Activated B cell treated with CpG ODN at 0.5 μM for 24 hours (primary cell): ENCODE measurements around the gene A3GALT2. TPM values are rescaled to one million over a fixed set of nuclear protein-coding genes. Genes with fewer than 3 reads are reported as not detected.

Source experiments
- ATAC-seq: fragments of 200-7000 bp; cut with Tn5 transposase; one replicate; pipeline ENCODE4 v1.10.0; 2021; ENCODE audit warnings: low read depth, mild to moderate bottlenecking, moderate library complexity
- CTCF ChIA-PET: fragments of 350-600 bp; sonication (Branson Sonifier 250); formaldehyde crosslinking; loops from one replicate; lab custom pipeline; 2021; ENCODE audit warnings: antibody characterized with exemption; lab: Charles Lee
- POLR2A ChIA-PET: fragments of 350-600 bp; sonication (Branson Sonifier 250); formaldehyde crosslinking; loops from one replicate; lab custom pipeline; 2021; ENCODE audit warnings: antibody characterized with exemption; lab: Charles Lee
- DNase-seq: peaks from one replicate; pipeline ENCODE4 v3.0.0; 2022
- H3K27ac Mint-ChIP-seq: one replicate; pipeline ENCODE4 v1.8.0; 2020; ENCODE audit warnings: mixed read lengths
- H3K27me3 Mint-ChIP-seq: one replicate; pipeline ENCODE4 v1.8.0; 2021; ENCODE audit warnings: mixed read lengths
- H3K36me3 Mint-ChIP-seq: one replicate; pipeline ENCODE4 v1.8.0; 2021; ENCODE audit warnings: low read depth, mixed read lengths
- H3K4me1 Mint-ChIP-seq: one replicate; pipeline ENCODE4 v1.8.0; 2021; ENCODE audit warnings: mixed read lengths
- H3K4me3 Mint-ChIP-seq: one replicate; pipeline ENCODE4 v1.8.0; 2020; ENCODE audit warnings: mild to moderate bottlenecking, mixed read lengths
- H3K9me3 Mint-ChIP-seq: one replicate; pipeline ENCODE4 v1.8.0; 2020; ENCODE audit warnings: mixed read lengths
- intact Hi-C: fragments of 100-400 bp; cut with micrococcal nuclease; formaldehyde crosslinking; loops from one replicate; pipeline ENCODE4 v1.15.1; 2024
- total RNA-seq: library from RNA; stranded (reverse); gene quantifications from 2 replicates; pipeline ENCODE4 v1.2.3, GENCODE V29; 2022
- TF ChIP-seq, protein P1 (sequence below): fragments of 200-600 bp; IDR thresholded peaks from one replicate; pipeline ENCODE4 v1.8.0; 2022; ENCODE audit warnings: antibody characterized with exemption, mild to moderate bottlenecking

A3GALT2 gene
- total RNA-seq, 1 donor from 2014 or later, result not detected

DNA sequence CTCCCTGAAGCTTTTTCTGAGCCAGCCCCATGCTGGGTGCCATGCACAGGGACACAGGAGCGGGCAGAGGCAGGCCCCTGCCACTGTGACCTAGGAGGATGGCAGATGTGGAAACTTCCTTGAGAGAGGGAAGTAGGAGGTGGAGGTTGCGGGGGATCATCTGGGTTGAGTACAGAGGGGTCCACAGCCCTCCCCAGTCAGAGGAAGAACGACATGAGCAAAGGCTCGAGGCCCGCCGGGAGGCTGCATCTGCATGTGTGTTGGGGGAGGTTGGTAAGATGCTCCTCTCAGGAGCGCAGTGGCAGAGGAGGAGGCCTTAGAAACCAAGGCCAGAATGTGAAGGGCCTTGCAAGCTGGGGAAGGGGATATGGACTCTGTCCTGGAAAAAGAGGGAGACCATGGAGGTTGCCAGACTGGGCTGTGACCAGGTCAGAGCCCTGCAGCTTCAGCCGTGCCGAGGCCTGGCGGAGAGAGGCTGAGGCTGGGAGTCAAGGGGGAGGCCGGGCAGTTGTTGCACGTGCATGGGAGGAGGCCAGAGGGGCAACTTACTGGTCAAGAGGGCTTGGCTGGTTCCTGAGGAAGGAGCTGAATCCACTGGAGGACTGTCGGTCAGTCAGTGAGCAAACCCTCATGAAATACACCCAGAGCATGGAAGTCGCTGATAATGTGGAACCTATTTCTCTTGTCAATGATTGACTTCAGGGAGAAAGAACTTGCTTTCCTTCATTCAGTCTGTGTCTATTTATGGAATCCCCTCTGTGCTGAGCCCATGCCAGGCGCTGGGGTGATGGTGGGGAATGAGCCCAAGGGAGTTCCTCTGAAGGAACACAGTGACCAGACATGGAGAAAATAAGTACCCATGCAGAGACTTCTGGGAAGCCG is 31.7 kb downstream of the A3GALT2 start:
- no peaks in the 10 kb centered on the region for H3K9me3 Mint-ChIP-seq

DNA sequence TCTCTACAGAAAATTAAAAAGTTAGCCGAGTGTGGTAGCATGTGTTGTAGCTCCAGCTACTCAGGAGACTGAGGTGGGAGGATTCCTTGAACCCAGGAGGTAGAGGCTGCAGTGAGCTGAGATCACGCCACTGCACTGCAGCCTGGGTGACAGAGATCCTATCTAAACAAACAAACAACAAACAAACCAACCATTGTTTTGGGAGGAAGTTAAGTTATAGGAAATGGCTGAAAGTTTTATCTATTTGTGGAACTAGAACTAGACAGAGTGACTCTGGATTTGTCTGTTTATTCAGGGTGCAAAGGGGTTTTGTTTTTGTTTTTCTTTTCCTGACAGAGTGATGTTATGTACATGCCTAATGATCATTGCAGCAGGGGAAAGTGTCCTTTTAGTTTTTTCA is 33.6 kb downstream of the A3GALT2 start:
- no peak overlapping the region for H3K27ac Mint-ChIP-seq
- intact Hi-C loops, result no loop called here
- DNase-seq, result no peak
- ChIA-PET CTCF (no interaction called here), POLR2A (no interaction called here)
- H3K27me3 Mint-ChIP-seq, result no peaks in the 10 kb centered on the region
- TF ChIP-seq, protein P1, sequence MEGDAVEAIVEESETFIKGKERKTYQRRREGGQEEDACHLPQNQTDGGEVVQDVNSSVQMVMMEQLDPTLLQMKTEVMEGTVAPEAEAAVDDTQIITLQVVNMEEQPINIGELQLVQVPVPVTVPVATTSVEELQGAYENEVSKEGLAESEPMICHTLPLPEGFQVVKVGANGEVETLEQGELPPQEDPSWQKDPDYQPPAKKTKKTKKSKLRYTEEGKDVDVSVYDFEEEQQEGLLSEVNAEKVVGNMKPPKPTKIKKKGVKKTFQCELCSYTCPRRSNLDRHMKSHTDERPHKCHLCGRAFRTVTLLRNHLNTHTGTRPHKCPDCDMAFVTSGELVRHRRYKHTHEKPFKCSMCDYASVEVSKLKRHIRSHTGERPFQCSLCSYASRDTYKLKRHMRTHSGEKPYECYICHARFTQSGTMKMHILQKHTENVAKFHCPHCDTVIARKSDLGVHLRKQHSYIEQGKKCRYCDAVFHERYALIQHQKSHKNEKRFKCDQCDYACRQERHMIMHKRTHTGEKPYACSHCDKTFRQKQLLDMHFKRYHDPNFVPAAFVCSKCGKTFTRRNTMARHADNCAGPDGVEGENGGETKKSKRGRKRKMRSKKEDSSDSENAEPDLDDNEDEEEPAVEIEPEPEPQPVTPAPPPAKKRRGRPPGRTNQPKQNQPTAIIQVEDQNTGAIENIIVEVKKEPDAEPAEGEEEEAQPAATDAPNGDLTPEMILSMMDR, result no peak
- ATAC-seq, result no peak
- H3K4me3 Mint-ChIP-seq, result no peak overlapping the region
- H3K4me1 Mint-ChIP-seq, result no peaks in the 10 kb centered on the region
- no peaks in the 10 kb centered on the region for H3K9me3 Mint-ChIP-seq
- peaks cover 48% of the 10 kb centered on the region for H3K36me3 Mint-ChIP-seq

More for the DNA sequence above, 31.7 kb downstream of the A3GALT2 start:
- Mint-ChIP-seq H3K27me3 (no peaks in the 10 kb centered on the region), H3K36me3 (peaks cover 44% of the 10 kb centered on the region), H3K27ac (no peak overlapping the region), H3K4me3 (no peak overlapping the region), H3K4me1 (no peaks in the 10 kb centered on the region)
- TF ChIP-seq, protein P1, result no peak
- intact Hi-C loops, result no loop called here
- ChIA-PET CTCF (no interaction called here), POLR2A (interaction anchor here (1.1 kb wide), 1 partner anchor 105 kb away, joined by 3 read pairs; no protein-coding TSS in a partner anchor)
- ATAC-seq, result no peak
- DNase-seq, result no peak

DNA sequence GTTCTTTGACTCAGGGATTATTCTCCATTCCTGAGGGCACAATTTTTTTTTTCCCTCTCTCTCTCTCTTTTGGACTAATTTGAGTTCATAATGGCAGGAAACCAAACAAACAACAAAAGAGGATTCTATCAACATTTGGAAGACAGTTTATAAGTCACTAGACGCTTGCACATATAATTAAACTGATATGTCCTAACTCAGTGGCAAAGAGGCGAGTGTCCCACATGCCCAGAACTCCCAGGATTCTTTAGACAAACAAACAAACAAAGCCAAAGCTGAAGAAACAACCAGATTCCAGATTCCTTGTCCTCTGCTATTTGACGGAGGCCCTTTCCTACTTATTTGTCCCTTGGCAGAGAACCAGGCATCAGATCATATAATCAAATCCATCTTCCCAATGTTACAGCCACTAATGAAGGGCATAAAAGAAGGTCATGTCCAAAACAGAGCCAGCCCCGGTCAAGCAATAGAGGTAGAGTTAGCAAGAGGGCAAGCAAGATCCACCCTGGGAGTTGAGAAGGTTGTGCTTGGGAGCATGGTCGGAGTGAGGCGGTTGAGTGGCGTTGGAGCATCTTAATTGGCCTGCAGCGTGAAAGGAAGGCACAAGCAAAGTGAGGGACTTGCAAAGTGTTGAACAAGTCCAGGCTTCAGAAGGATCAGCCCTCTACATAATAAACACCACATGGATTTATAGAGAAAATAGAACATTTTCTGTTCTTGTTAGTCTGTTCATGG is 34.3 kb downstream of the A3GALT2 start:
- H3K36me3 Mint-ChIP-seq, result peaks cover 55% of the 10 kb centered on the region
- no peaks in the 10 kb centered on the region for H3K4me1 Mint-ChIP-seq
- ChIA-PET POLR2A (no interaction called here), CTCF (no interaction called here)
- DNase-seq (no peak), ATAC-seq (no peak)
- H3K9me3 Mint-ChIP-seq, result no peaks in the 10 kb centered on the region
- intact Hi-C loops, result no loop called here
- TF ChIP-seq, protein P1, result no peak
- H3K4me3 Mint-ChIP-seq, result no peak overlapping the region
- no peaks in the 10 kb centered on the region for H3K27me3 Mint-ChIP-seq
- H3K27ac Mint-ChIP-seq, result no peak overlapping the region

DNA sequence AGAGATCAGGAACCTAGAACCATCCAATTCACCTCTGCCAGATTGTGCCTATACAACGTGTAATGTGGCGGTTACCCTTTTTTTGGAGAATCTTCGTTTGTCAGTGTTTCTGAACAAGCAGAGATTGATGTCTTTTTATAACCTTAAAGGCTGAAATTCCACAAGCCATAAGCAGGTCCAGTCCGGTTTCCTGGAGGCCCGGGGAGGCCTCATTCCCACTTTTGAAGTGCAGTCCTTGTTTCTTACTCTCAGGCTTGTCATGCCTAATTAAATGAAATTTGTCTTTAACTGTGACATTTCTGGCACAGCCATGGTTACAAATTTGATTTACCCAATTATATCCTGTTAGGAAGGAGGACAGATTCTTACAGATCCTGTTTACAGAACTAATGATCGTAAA is 36.8 kb downstream of the A3GALT2 start:
- intact Hi-C loops, result no loop called here
- DNase-seq (no peak), ATAC-seq (no peak)
- POLR2A ChIA-PET, result no interaction called here
- no peak overlapping the region for H3K4me3 Mint-ChIP-seq
- H3K4me1 Mint-ChIP-seq, result no peaks in the 10 kb centered on the region
- H3K9me3 Mint-ChIP-seq, result no peaks in the 10 kb centered on the region
- no peaks in the 10 kb centered on the region for H3K27me3 Mint-ChIP-seq
- CTCF ChIA-PET, result interaction anchor here (2.6 kb wide), 1 partner anchor 11 kb away, joined by 8 read pairs; no protein-coding TSS in a partner anchor
- H3K27ac Mint-ChIP-seq, result no peak overlapping the region
- TF ChIP-seq, protein P1, result no peak
- H3K36me3 Mint-ChIP-seq, result peaks cover 71% of the 10 kb centered on the region

DNA sequence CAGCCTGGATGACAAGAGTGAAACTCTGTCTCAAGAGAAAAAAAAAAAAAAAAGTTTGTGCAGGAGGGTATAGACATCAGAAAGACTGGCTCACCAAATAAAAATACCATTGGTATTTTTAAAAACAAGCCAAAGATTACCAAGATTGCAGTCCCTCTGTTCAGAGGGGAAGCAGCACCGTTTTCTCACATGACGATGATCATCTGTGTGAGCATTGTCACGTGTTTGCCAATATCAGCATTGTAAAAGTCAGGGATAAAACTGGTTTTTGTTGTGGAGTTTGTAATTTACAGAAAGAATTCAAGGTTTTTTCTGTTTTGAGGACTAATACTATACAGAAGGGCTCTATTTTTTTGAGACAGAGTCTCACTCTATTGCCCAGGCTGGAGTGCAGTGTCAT is 38.1 kb downstream of the A3GALT2 start:
- no peaks in the 10 kb centered on the region for H3K9me3 Mint-ChIP-seq
- DNase-seq (no peak), ATAC-seq (no peak)
- ChIA-PET CTCF (interaction anchor here (2.6 kb wide), 1 partner anchor 13 kb away, joined by 8 read pairs; no protein-coding TSS in a partner anchor), POLR2A (no interaction called here)
- H3K4me1 Mint-ChIP-seq, result no peaks in the 10 kb centered on the region
- TF ChIP-seq, protein P1, result no peak
- H3K36me3 Mint-ChIP-seq, result peaks cover 68% of the 10 kb centered on the region
- H3K27me3 Mint-ChIP-seq, result no peaks in the 10 kb centered on the region
- intact Hi-C loops, result no loop called here
- H3K27ac Mint-ChIP-seq, result no peak overlapping the region
- no peak overlapping the region for H3K4me3 Mint-ChIP-seq
